GM18517 (cell line): Measurements from ENCODE around the gene NUP62.

Source experiments
- ATAC-seq: cut with Tn5 transposase; IDR thresholded peaks from one replicate; pipeline ENCODE4 v1.9.1; 2021; ENCODE audit warnings: mild to moderate bottlenecking, moderate library complexity; ENCODE audit not compliant: unreplicated experiment

The NUP62 gene

DNA sequence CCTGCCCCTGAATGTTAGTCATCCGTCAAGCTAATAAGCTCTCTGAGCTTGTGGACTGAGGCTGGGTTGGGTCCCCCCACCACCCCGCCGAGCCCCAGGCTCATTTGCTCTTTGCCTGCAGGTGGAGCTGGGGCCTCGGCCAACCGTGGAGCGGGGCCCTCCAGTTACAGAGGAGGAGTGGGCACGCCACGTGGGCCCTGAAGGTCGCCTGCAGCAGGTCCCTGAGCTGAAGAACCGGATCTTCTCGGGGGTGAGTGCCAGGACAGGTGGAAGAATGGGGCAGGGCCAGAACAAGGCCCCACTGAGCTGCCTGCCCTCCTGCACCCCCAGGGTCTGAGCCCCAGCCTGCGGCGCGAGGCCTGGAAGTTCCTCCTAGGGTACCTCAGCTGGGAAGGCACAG is 46.7 kb downstream of the NUP62 start:
- no peak for ATAC-seq

DNA sequence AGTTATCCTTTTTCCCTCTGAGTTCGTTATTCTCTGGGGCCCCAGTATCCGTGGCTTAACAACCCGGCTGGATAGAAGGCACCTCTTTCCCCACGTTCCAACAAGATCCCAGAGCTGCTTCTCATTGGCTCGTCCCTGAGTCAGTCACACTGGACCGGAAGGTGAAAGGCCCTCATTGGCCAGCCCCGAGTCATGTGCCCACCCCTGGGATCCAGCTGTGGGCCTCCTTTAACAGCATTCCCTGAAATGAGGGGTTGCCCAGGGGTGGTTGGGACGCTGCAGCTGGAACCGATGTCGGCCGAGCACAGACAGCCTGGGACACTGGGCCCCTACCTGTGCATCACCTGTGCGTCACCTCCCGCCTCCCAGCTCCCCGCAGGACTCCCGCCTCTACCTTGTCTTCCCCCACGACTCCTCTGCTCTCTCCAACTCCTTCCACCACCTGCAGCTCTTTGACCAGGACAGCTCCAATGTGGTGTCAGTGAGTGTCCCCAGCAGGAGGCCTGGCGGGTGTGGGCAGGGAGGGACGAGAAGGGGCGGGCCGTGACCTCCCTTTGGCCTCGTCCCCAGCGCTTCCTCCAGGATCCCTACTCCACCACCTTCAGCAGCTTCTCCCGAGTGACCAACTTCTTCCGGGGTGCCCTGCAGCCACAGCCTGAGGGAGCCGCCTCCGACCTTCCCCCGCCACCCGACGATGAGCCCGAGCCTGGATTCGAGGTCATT is 47.5 kb downstream of the NUP62 start:
- no peak for ATAC-seq

DNA sequence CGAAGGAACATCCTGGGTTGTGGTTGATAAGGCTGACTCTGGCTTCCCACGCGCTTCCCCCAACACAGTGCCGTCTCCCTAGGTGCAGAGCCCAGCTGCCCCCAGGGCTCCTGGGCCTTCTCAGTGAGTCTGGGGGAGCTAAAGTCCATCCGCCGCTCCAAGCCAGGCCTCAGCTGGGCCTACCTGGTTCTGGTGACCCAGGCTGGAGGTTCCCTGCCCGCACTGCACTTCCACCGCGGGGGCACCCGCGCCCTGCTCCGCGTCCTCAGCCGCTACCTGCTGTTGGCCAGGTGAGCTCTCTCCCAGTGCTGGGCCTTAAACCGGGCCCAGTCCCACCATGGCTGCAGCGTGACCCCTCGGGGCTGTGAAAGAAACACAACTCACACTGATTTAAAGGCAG is 48.1 kb downstream of the NUP62 start:
- ATAC-seq: no peak

DNA sequence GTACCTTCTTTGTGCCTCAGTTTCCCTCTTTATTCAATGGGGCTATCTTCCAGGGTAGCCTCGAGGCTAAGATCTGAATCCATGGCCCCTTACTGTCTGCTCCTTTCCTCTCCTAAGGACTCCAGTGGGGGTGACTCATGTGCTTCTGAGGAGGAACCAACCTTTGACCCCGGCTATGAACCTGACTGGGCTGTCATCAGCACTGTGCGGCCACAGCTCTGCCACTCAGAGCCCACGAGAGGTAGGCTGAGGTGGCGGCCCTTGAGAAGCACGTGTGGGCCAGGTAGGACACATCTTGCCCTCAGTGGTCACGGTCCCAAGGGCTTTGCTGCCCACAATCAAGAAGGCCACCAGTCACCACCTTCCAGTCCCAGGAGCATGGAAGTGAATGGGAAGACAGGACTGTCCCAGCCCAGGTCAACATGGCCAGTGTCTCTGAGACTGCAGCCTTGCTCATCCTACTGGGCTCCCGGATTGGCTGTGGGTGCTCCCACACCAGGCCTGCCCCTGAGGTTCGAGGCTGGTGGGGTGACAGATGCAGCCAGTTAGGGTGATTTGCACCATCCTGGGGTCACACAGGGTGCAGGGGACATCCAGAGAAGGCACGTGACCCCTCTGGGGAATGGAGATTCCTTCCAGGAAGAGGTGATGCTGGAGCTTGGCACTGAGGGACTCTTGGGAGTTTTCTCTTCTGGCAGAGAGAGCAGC is 49.0 kb downstream of the NUP62 start:
- ATAC-seq: no peak

GRCh38 chr19:49879243-49879963 is 49.9 kb downstream of the NUP62 start:
- ATAC-seq: no peak

DNA sequence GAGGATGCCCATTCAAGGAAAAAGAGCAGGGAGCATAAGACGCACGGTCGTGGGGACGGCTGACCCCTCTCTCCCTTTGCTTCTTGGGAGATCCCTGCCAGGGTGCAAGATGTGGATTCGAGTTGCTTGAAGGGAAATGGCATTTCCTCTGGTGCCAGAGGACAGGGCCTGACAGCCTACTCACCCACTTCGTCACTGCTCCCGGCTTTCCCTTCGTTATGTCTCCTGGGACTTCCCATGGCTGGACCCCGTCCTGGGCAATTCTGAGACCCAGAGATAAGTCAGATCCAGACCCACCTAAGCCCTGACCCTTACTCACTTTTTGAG is 50.6 kb downstream of the NUP62 start:
- no peak for ATAC-seq

DNA sequence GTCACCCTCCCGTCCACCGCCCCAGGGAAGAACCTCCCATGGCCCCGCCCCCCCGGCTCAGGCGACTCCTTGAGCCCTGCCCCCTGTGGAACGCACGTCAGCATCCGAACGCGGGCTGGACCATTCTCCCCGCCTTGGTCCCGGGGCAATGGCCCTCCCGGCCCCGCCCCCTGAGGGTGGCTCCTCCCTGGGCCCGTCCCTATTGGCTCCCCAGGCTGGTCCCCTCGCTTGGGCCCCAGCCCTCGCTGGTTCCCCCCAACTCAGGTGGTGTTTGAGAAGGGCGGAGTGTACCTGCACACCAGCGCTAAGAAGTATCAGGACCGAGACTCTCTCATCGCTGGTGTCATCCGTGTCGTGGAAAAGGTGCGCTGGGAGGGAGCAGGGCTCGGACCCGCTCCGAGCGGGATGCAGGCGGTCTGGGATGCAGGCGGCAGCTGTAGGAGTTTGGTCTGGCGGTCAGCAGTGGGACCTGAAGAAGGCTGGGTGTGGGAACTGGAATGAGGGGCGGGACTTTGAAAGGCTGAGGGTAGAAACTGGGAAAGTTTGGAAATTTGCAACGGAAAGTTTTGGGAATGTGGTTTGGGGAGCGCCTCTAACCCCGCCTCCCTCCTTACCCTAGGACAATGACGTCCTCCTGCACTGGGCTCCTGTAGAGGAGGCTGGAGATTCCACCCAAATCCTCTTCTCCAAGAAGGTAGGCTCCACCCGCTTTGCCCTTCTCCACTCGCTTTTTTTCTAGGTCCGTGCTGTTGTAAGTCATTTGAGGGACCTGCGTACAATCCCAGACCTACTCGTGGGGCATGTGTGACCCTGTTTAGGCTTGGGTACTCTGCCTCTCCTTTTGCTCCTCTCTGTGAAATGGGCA is 51.2 kb downstream of the NUP62 start:
- ATAC-seq: peak; percentile 20

- peak; percentile 70 for ATAC-seq
Measured at GRCh38 chr19:49877020-49877878, 52.1 kb downstream of the NUP62 start, which contains the start of the genes AKT1S1 and TBC1D17. AKT1S1 (minus strand) TSS chr19:49877355; CDS start chr19:49873295, 4,060 bp downstream. TBC1D17 (plus strand) TSS chr19:49877702; CDS start chr19:49877724, 22 bp downstream.

DNA sequence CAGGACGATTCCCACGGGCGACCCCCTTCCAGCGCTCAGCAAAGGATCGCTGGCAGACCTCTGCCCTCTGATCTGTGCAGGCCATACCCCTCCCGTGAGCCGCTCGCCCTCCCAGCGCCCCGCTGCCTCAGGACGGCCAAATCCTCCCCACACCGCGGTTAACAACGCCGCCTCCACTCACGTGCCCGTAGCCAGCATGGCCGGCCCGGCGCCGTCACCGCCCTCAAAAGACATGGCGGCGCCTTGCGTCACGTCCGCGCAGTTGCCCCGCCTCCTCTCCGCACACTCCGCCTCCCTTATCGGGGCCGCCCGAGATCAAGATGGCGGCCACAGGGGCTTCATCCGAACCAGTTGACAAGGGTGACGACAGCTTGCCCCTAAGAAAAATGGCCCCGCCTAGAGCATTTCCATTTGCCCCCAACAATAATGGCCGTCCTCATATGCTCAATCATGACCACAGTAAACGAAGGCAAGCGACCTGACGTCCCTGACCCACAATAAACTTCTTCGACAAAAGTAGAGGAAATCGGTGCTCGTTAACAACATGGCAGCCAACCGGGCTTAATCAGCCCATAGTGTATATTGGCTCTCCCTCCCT is 52.8 kb downstream of the NUP62 start:
- peak; percentile 38 for ATAC-seq

DNA sequence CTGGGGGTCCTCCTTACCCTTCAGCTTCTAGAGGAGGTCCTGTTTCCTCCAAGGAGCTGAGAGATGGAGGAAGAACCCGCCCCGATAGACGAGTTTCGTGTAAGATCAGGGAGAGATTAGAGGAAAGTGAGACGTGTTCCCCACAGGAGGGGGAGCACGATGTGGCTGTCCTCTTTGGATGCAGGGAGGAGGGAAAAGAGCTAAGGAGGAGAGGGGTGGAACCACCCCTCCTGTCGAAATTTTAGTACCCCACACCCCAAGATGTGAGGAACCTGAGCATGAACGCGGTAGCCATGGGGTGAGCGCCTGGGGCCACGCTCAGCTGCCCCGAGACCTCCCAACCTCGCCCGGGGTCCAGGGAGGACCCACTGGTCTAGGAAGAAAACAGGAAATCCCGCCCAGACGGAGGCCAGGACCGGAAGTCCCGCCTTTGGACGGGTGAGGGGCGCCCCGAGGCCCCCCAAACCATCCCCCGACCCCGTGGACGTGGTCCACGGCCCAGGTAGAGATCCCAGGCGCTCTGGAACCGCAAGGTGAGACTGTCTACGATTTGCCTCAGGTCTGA is 53.4 kb downstream of the NUP62 start:
- ATAC-seq: no peak

GRCh38 chr19:49875177-49875576 is 54.1 kb downstream of the NUP62 start:
- no peak for ATAC-seq

GRCh38 chr19:49874503-49875157 is 54.7 kb downstream of the NUP62 start:
- ATAC-seq: no peak

- ATAC-seq: no peak
Measured at GRCh38 chr19:49873834-49874233, 55.5 kb downstream of the NUP62 start.

- no peak for ATAC-seq
Measured at GRCh38 chr19:49873129-49873521, 56.2 kb downstream of the NUP62 start.

DNA sequence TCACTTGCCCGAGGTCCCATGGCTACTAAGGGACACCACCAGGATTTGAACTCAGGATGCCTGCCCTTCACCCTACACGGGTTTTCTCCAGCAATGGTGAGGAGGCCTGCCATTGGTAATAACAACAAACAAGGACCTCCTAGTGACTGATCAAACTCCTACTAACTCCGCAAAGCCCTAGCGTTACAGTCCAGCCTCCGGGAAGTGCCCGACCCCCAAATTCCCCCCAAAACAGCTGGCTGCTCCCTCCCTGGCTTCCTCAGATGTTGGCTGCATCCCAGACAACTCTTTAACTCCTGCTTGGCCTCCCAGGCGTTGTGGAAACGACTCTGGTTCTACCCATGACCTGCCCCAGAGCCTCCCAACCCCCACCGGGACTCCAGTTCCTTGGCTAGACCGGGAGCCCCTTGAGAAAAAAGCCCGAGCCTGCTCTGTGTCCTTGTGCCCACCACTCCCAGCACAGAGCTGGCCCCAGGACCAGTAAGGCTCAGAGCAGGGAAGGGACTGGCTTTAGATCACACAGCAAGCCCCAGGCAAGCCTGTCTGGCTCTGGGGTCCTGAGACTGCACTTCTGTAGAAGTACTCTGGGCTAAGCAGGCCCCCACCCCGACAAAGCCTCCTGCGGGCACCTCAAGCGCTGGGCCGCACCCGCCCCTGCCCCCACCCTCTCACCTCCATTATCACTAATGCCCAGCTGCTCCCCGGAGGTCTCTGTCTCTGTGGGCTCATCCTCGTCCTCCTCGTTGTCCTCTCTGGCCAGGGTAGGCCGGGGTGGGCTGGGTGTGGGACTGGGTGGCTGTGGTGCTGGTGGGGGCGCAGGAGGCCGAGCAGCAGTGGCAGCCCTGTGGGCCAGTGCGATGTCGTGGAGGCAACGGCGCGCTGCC is 56.8 kb downstream of the NUP62 start:
- no peak for ATAC-seq

DNA sequence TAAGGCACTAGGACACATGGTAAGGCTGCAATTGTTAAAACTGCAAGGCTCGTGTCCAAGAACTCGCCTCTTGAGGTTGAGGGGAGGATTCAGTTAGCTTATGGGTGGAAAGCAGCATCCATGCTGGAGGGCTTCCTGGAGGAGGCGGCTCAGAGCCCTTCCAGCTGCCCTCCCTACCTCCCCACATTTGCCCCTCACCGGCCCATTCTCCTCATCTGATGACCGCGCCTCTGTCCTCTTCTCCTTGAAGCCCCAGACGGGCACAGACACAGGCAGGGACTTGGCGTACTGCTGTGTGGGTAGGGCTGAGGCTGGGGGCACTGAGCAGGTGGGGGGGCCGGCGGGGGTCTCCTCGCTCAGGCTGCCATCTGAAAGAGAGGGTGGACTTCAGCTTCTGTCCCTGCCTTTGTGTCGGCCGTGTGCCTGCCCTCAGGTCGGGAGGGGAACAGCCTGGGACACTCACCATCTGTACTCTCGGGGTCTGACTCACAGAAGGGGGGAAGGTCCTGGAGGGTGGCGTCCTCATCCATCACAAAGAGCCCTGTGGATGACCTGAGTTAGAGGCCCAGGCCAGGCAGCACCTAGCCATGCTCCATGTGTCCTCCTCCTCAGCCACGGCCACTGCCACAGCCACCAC is 57.8 kb downstream of the NUP62 start:
- ATAC-seq: no peak

GRCh38 chr19:49870309-49870901 is 58.9 kb downstream of the NUP62 start:
- ATAC-seq: no peak
